K562 (cell line): ENCODE results near the gene HLA-DMB. TPM values are rescaled to one million over a fixed set of nuclear protein-coding genes. Genes with fewer than 3 reads are reported as not detected.
A peak's percentile ranks its signal among the peaks of the same experiment; 100 is the strongest.

ENCODE experiments used
- ATAC-seq: fragments of 200-7000 bp; cut with Tn5 transposase; 3 replicates; pipeline ENCODE4 v1.9.1; 2020; ENCODE audit warnings: moderate library complexity
- BruUV-seq: library from RNA; stranded (reverse); fragments of 400-500 nt; replicated peaks from 2 replicates; lab custom pipeline; 2021; lab: Mats Ljungman, UMichigan
- CTCF ChIA-PET: fragments of 300-600 bp; formaldehyde crosslinking; extraction: SDS; loops from one replicate; lab custom pipeline; 2021; ENCODE audit warnings: low intra/inter-chr PET ratio; lab: Yijun Ruan, JAX
- POLR2A ChIA-PET: fragments of 300-600, 350-650 bp; sonication (Branson Sonifier 250); formaldehyde crosslinking; extraction: SDS; loops from one replicate; lab custom pipeline; 2021; ENCODE audit warnings: antibody characterized with exemption, inconsistent platforms; lab: Yijun Ruan, JAX
- DNase-seq, 4 experiments: peaks; one replicate each; pipeline versions ENCODE4 v3.0.0 to v3.0.0-alpha.2; 2011 to 2018; ENCODE audit warnings: low spot score in 3 of 4, mixed read lengths in 3 of 4; ENCODE audit errors: extremely low read depth in 1 of 4
- FAIRE-seq: peaks from 2 replicates; lab custom pipeline; 2011; peaks lifted over from hg19 to GRCh38; lab: Jason Lieb, UNC
- H2AFZ ChIP-seq: 2 replicates; pipeline ENCODE4 v1.6.0; 2011; ENCODE audit warnings: low read depth, low read length, control low read depth, inconsistent platforms
- H3K27ac ChIP-seq: fragments of 200-600 bp; 3 replicates; pipeline ENCODE4 v1.8.0; 2011; ENCODE audit warnings: low read depth, mild to moderate bottlenecking, control low read depth, inconsistent platforms, low read length, moderate library complexity, mixed read lengths; ENCODE audit errors: extremely low read depth
- H3K27me3 ChIP-seq, 2 experiments: fragments of 300-600 bp in 1 of 2; 2 replicates in 1 of 2; 3 replicates in 1 of 2; pipeline versions ENCODE4 v1.6.0 to v1.8.0; 2011; ENCODE audit warnings: inconsistent platforms in 2 of 2, low read length in 2 of 2, mild to moderate bottlenecking in 1 of 2, mixed read lengths in 1 of 2, moderate library complexity in 1 of 2; ENCODE audit not compliant: control insufficient read depth in 2 of 2, insufficient read depth in 2 of 2
- H3K36me3 ChIP-seq: fragments of 300-600 bp; 3 replicates; pipeline ENCODE4 v1.8.0; 2011; ENCODE audit warnings: mild to moderate bottlenecking, low read length, inconsistent platforms; ENCODE audit not compliant: control insufficient read depth, insufficient read depth
- H3K4me1 ChIP-seq, 2 experiments: fragments of 200-600 bp in 1 of 2; replicated peaks in 1 of 2; 2 replicates in 1 of 2; 3 replicates in 1 of 2; pipeline versions ENCODE4 v1.5.1 to v1.8.0; 2011; ENCODE audit warnings: inconsistent platforms in 2 of 2, low read length in 2 of 2, mild to moderate bottlenecking in 1 of 2, mixed read lengths in 1 of 2, moderate library complexity in 1 of 2; ENCODE audit not compliant: control insufficient read depth in 2 of 2, insufficient read depth in 2 of 2
- H3K4me2 ChIP-seq: 2 replicates; pipeline ENCODE4 v1.6.1; 2011; ENCODE audit warnings: low read length, control low read depth, inconsistent platforms, mixed read lengths; ENCODE audit not compliant: insufficient read depth
- H3K4me3 ChIP-seq: fragments of 200-600 bp; sonication (generic), shearing (Covaris generic); 2 replicates; pipeline ENCODE4 v1.5.1; 2016; ENCODE audit warnings: control low read depth, inconsistent platforms
- H3K79me2 ChIP-seq: fragments of 200-600 bp; 3 replicates; pipeline ENCODE4 v1.8.0; 2011; ENCODE audit warnings: low read length, inconsistent platforms; ENCODE audit not compliant: control insufficient read depth, insufficient read depth
- H3K9ac ChIP-seq, 2 experiments: 2 replicates each; pipeline versions ENCODE4 v1.6.0 to v1.6.1; 2011; ENCODE audit warnings: low read depth in 2 of 2, low read length in 2 of 2, control low read depth in 1 of 2, inconsistent platforms in 1 of 2, mild to moderate bottlenecking in 1 of 2, mixed read lengths in 1 of 2; ENCODE audit not compliant: insufficient read depth in 1 of 2
- H3K9me1 ChIP-seq: one replicate; pipeline ENCODE4 v1.6.0; 2011; ENCODE audit warnings: inconsistent platforms, mild to moderate bottlenecking, low read length, moderate library complexity; ENCODE audit not compliant: control insufficient read depth, insufficient read depth
- H3K9me3 ChIP-seq: replicated peaks from 2 replicates; pipeline ENCODE4 v1.5.1; 2011; ENCODE audit warnings: low read depth, low read length, inconsistent platforms; ENCODE audit not compliant: control insufficient read depth, insufficient read depth
- H4K20me1 ChIP-seq: replicated peaks from 2 replicates; pipeline ENCODE4 v1.6.1; 2011; ENCODE audit warnings: low read length, inconsistent platforms, mixed read lengths; ENCODE audit not compliant: control insufficient read depth, insufficient read depth
- CHD1 ChIP-seq: fragments of 200-600 bp; sonication (generic); IDR thresholded peaks from one replicate; pipeline ENCODE4 v1.6.1; 2012; ENCODE audit warnings: mild to moderate bottlenecking, moderate library complexity, low read length, inconsistent platforms
- ETV5 ChIP-seq: sonication (generic); formaldehyde crosslinking; IDR thresholded peaks from 2 replicates; pipeline ENCODE4 v1.4.0; 2020; ENCODE audit warnings: low read depth, mild to moderate bottlenecking, missing genetic modification reagents
- NCOA1 ChIP-seq: fragments of 450-650 bp; IDR thresholded peaks from 2 replicates; pipeline ENCODE4 v1.6.1; 2016; ENCODE audit warnings: low read depth
- NFRKB ChIP-seq: fragments of 450-650 bp; IDR thresholded peaks from 2 replicates; pipeline ENCODE4 v1.6.1; 2016; ENCODE audit warnings: low read depth
- SLC30A9 ChIP-seq: fragments of 250-450 bp; sonication (Bioruptor Pico); IDR thresholded peaks from 2 replicates; pipeline ENCODE4 v1.8.0; 2022; ENCODE audit warnings: mild to moderate bottlenecking, moderate library complexity
- SPI1 ChIP-seq: IDR thresholded peaks from 2 replicates; pipeline ENCODE4 v1.6.1; 2011; ENCODE audit warnings: low read depth, low read length, control low read depth, borderline replicate concordance
- TAF15 ChIP-seq: fragments of 200-400 bp; formaldehyde crosslinking; IDR thresholded peaks from 2 replicates; pipeline ENCODE4 v1.6.1; 2017; ENCODE audit warnings: mild to moderate bottlenecking, low read depth, low read length, moderate library complexity
- ZBTB17 ChIP-seq: fragments of 450-650 bp; formaldehyde crosslinking; IDR thresholded peaks from 2 replicates; pipeline ENCODE4 v1.4.0; 2020; ENCODE audit warnings: mild to moderate bottlenecking
- ZBTB40 ChIP-seq, 2 experiments: fragments of 450-650 bp in 1 of 2; sonication (generic) in 1 of 2; formaldehyde crosslinking in 1 of 2; IDR thresholded peaks; 2 replicates each; pipeline versions ENCODE4 v1.7.1 to v1.9.0; 2016 to 2022; ENCODE audit warnings: inconsistent platforms in 1 of 2, mild to moderate bottlenecking in 1 of 2, missing genetic modification reagents in 1 of 2
- WGBS: fragments of 100-300 bp; shearing (Covaris generic); methylation state at CpG from one replicate; pipeline ENCODE4 v1.1.6; 2016; ENCODE audit warnings: low coverage, mixed read lengths; ENCODE audit not compliant: insufficient coverage; ENCODE audit errors: missing lambda C conversion rate; 5-methylcytosine and 5-hydroxymethylcytosine counted together
- in situ Hi-C: fragments of 300-500 bp; cut with MboI; formaldehyde crosslinking; loops from 4 replicates; pipeline ENCODE4 v1.15.0; 2018; ENCODE audit warnings: inconsistent platforms, mixed read lengths
- intact Hi-C: fragments of 100-400 bp; cut with micrococcal nuclease; formaldehyde crosslinking; loops from 2 replicates; pipeline ENCODE4 v1.14.2; 2022
- polyA plus RNA-seq, 8 experiments: library from polyadenylated mRNA; depleted of rRNA in 4 of 8; stranded (reverse) in 5 of 8; unstranded in 3 of 8; fragments of >200 nt; fragmentation: Nextera tagmentation in 2 of 8; fragmentation: Illumina TruSeq in 1 of 8; extraction: Ambion mirVana in 2 of 8; extraction: Trizol in 1 of 8; gene quantifications; 2 replicates each; pipeline versions ENCODE4 v1.2.1 to v1.2.3, GENCODE V29; 2011 to 2014; ENCODE audit warnings: inconsistent platforms in 1 of 8, missing spikeins in 1 of 8
- total RNA-seq, 7 experiments: library from RNA; depleted of rRNA in 6 of 7; stranded (reverse); fragments of >200 nt in 6 of 7; fragmentation: Illumina TruSeq in 2 of 7; extraction: Trizol in 2 of 7; gene quantifications; 2 replicates each; pipeline versions ENCODE4 v1.2.1 to v1.2.3, GENCODE V29; 2011 to 2021; ENCODE audit warnings: low replicate concordance in 1 of 7

Gene HLA-DMB
- total and polyA plus RNA-seq, 9 of the 15 experiments (the other 6 are each of a cell fraction or from before 2014, with no cell fraction given) = 0.38 TPM; not detected in 8

DNA sequence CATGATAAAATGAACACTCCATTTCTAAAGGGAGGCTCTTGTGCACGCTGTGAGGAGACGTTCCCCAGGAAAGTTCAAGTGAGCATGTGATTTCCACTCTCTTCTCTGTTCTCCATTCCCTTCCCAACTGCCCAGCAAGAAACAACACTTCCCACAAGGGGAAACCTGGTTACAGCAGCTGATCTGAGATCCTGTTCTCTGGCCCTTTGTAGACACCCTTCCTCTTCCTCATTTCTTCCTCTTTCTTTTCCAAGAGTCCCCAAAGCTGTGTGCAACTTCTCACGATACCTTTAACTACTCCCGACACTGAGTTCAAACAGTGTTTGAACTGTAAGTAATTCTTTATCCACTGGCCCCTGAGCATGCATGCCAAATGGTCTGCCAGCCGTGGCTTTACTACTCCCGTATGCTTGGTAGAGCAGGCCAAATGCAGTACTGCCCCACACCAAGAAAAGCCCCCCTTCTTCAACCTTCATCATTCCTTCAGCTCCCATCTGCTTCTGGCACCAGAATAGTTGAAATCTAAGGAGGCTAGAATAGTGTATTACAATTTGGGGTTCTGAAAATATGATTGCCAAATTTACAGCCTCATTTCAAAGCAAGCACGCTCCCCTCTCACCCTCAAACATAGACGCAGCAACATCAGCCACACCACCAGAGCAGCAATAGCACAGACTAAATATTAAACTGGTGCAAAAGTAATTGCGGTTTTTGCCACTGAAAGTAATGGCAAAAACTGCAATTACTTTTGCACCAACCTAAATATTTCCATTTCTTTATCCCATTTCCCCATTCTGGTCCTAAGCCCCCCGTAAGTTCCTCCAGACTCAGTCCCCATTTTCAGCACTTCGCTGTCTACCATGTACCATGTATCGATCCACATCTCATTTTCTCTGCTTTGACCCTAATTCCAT lies 4.3 kb downstream of the HLA-DMB start:
- DNase-seq = no peak
- in situ Hi-C loops = loop anchor here (5.0 to 10.0 kb wide), 2 partner anchors 48 to 54 kb away; no protein-coding TSS in a partner anchor
- H3K79me2 ChIP-seq = no peaks in the 10 kb centered on the region
- no peak overlapping the region for H3K4me3 ChIP-seq
- H3K36me3 ChIP-seq = no peaks in the 10 kb centered on the region
- H3K4me2 ChIP-seq = no peak overlapping the region
- H3K4me1 ChIP-seq = no peaks in the 10 kb centered on the region
- H3K27ac ChIP-seq = no peak overlapping the region
- intact Hi-C loops = no loop called here
- no peak for ATAC-seq
- ChIA-PET CTCF (interaction anchor here (0.6 to 2.1 kb wide), 5 partner anchors 46 to 490 kb away, joined by 4 to 11 read pairs (median 4); no protein-coding TSS in a partner anchor), POLR2A (interaction anchor here (1.2 to 2.2 kb wide), 3 partner anchors 31 to 48 kb away, joined by 3 to 14 read pairs (median 11); no protein-coding TSS in a partner anchor)
- no TSS peak for BruUV-seq
- H3K9ac ChIP-seq = no peak overlapping the region
- no peak overlapping the region for H2AFZ ChIP-seq
- FAIRE-seq = no peak
- H3K27me3 ChIP-seq = peaks cover 25 to 41% of the 10 kb centered on the region in 2 experiments
- 7% methylated on average over 12 of the region's 12 CpGs for WGBS
- no peaks in the 10 kb centered on the region for H4K20me1 ChIP-seq
- no peaks in the 10 kb centered on the region for H3K9me1 ChIP-seq
- H3K9me3 ChIP-seq = no peaks in the 10 kb centered on the region
- no peak for TF ChIP-seq TAF15
- no peak for TF ChIP-seq ETV5 (CRISPR knock-in tag)
- TF ChIP-seq ZBTB17 (CRISPR knock-in tag) = no peak
- TF ChIP-seq CHD1 = no peak
- peak; percentile 72; the same call in 1 of the 2 replicates for TF ChIP-seq NFRKB
- TF ChIP-seq ZBTB40 (IDR thresholded peaks at IDR 0.05) = peak; percentile 82
- TF ChIP-seq ZBTB40 (CRISPR knock-in tag; IDR thresholded peaks at IDR 0.05) = no peak
- TF ChIP-seq SPI1 = peak; percentile 24; the same call in 1 of the 2 replicates
- TF ChIP-seq NCOA1 = no peak
- no peak for TF ChIP-seq SLC30A9 (CRISPR knock-in tag)
